Endothelial cell of umbilical vein (primary cell): ENCODE measurements around the gene PRKAG2. TPM values are rescaled to one million over a fixed set of nuclear protein-coding genes. Genes with fewer than 3 reads are reported as not detected.

Experiments used
- BruUV-seq: library from RNA; stranded (reverse); fragments of 400-500 nt; replicated peaks from 2 replicates; lab custom pipeline; 2021; lab: Mats Ljungman, UMichigan
- CTCF ChIA-PET: fragments of 300-600, 350-600 bp; sonication (Branson Sonifier 250); formaldehyde crosslinking; loops from one replicate; lab custom pipeline; 2021; ENCODE audit warnings: antibody characterized with exemption, inconsistent platforms; lab: Charles Lee
- POLR2A ChIA-PET: fragments of 300-600, 350-600 bp; sonication (Branson Sonifier 250); formaldehyde crosslinking; loops from one replicate; lab custom pipeline; 2021; ENCODE audit warnings: antibody characterized with exemption, inconsistent platforms; lab: Charles Lee
- DNase-seq: peaks from one replicate; pipeline ENCODE4 v3.0.0-alpha.2; 2011; ENCODE audit warnings: low read depth, low spot score
- FAIRE-seq: peaks from 2 replicates; lab custom pipeline; 2011; peaks lifted over from hg19 to GRCh38; lab: Jason Lieb, UNC
- H2AFZ ChIP-seq: 2 replicates; pipeline ENCODE4 v1.6.0; 2012; ENCODE audit warnings: low read depth, low read length, control low read depth, inconsistent platforms
- H3K27ac ChIP-seq: 2 replicates; pipeline ENCODE4 v1.5.1; 2011; ENCODE audit warnings: low read depth, mild to moderate bottlenecking, control low read depth, low read length, moderate library complexity; ENCODE audit not compliant: insufficient read depth
- H3K27me3 ChIP-seq, 2 experiments: 2 replicates each; pipeline versions ENCODE4 v1.6.0 to v1.6.1; 2011; ENCODE audit warnings: low read length in 2 of 2, mixed read lengths in 1 of 2; ENCODE audit not compliant: control insufficient read depth in 2 of 2, insufficient read depth in 2 of 2
- H3K36me3 ChIP-seq, 2 experiments: 2 replicates in 1 of 2; 3 replicates in 1 of 2; pipeline ENCODE4 v1.5.1; 2011; ENCODE audit warnings: low read length in 2 of 2, mild to moderate bottlenecking in 1 of 2, moderate library complexity in 1 of 2; ENCODE audit not compliant: control insufficient read depth in 2 of 2, insufficient read depth in 2 of 2; ENCODE audit errors: extremely low read depth in 1 of 2
- H3K4me1 ChIP-seq: 3 replicates; pipeline ENCODE4 v1.5.1; 2011; ENCODE audit warnings: mild to moderate bottlenecking, low read length; ENCODE audit not compliant: control insufficient read depth, insufficient read depth; ENCODE audit errors: extremely low read depth
- H3K4me2 ChIP-seq: 2 replicates; pipeline ENCODE4 v1.6.1; 2011; ENCODE audit warnings: low read length, control low read depth, mixed read lengths; ENCODE audit not compliant: insufficient read depth
- H3K4me3 ChIP-seq, 3 experiments: fragments of 200-600 bp in 1 of 3; sonication (generic), shearing (Covaris generic) in 1 of 3; replicated peaks in 1 of 3; 2 replicates each; pipeline ENCODE4 v1.5.1; 2011 to 2016; ENCODE audit warnings: control low read depth in 3 of 3, low read length in 3 of 3, mild to moderate bottlenecking in 2 of 3, inconsistent platforms in 1 of 3, low read depth in 1 of 3, moderate library complexity in 1 of 3; ENCODE audit not compliant: insufficient read depth in 1 of 3
- H3K79me2 ChIP-seq: 2 replicates; pipeline ENCODE4 v1.6.0; 2012; ENCODE audit warnings: low read length, inconsistent platforms; ENCODE audit not compliant: control insufficient read depth, insufficient read depth
- H3K9ac ChIP-seq: replicated peaks from 2 replicates; pipeline ENCODE3; 2011; ENCODE audit warnings: low read length, control low read depth; ENCODE audit not compliant: insufficient read depth; ENCODE audit errors: extremely low read depth
- H3K9me1 ChIP-seq: replicated peaks from 3 replicates; pipeline ENCODE4 v1.6.0; 2011; ENCODE audit warnings: mild to moderate bottlenecking, low read length; ENCODE audit not compliant: control insufficient read depth, insufficient read depth; ENCODE audit errors: extremely low read depth
- H3K9me3 ChIP-seq: replicated peaks from 2 replicates; pipeline ENCODE4 v1.5.1; 2012; ENCODE audit warnings: low read length, inconsistent platforms; ENCODE audit not compliant: control insufficient read depth, insufficient read depth
- H4K20me1 ChIP-seq: replicated peaks from 2 replicates; pipeline ENCODE3; 2011; ENCODE audit warnings: mild to moderate bottlenecking, low read length; ENCODE audit not compliant: control insufficient read depth, insufficient read depth; ENCODE audit errors: extremely low read depth
- CTCF ChIP-seq, 2 donors: IDR thresholded peaks; 1 replicate in 1 of 2; 2 replicates in 1 of 2; pipeline ENCODE4 v1.5.1; 2011; ENCODE audit warnings: low read length in 2 of 2, mild to moderate bottlenecking in 2 of 2, moderate library complexity in 2 of 2, control low read depth in 1 of 2, inconsistent platforms in 1 of 2, low read depth in 1 of 2; ENCODE audit not compliant: insufficient read depth in 1 of 2; ENCODE audit errors: extremely low read depth in 1 of 2
- EZH2 ChIP-seq: IDR thresholded peaks from 2 replicates; pipeline ENCODE4 v1.6.1; 2012; ENCODE audit warnings: borderline replicate concordance, low read depth, mild to moderate bottlenecking, moderate library complexity, low read length, inconsistent platforms; ENCODE audit not compliant: severe bottlenecking
- FOS ChIP-seq: IDR thresholded peaks from 2 replicates; pipeline ENCODE4 v1.6.1; 2011; ENCODE audit warnings: mild to moderate bottlenecking, low read length, moderate library complexity, borderline replicate concordance; ENCODE audit not compliant: insufficient read depth
- GATA2 ChIP-seq: IDR thresholded peaks from 2 replicates; pipeline ENCODE4 v1.7.0; 2011; ENCODE audit warnings: low read depth, mild to moderate bottlenecking, moderate library complexity, mixed read lengths, low read length; ENCODE audit not compliant: insufficient read length, insufficient read depth
- JUN ChIP-seq: IDR thresholded peaks from 2 replicates; pipeline ENCODE4 v1.6.1; 2011; ENCODE audit warnings: borderline replicate concordance, low read depth; ENCODE audit not compliant: insufficient read length, insufficient read depth
- MAX ChIP-seq: IDR thresholded peaks from 2 replicates; pipeline ENCODE4 v1.6.1; 2011; ENCODE audit not compliant: insufficient read depth, insufficient read length
- MYC ChIP-seq: IDR thresholded peaks from one replicate; pipeline ENCODE4 v1.6.1; 2011; ENCODE audit warnings: mild to moderate bottlenecking, low read depth, low read length
- POLR2AphosphoS5 ChIP-seq: IDR thresholded peaks from 2 replicates; pipeline ENCODE4 v1.6.1; 2012; ENCODE audit warnings: low read depth, mild to moderate bottlenecking, control low read depth, low read length, moderate library complexity; ENCODE audit not compliant: insufficient read depth
- dilution Hi-C: fragments of 300-500 bp; cut with MboI; formaldehyde crosslinking; loops from one replicate; pipeline ENCODE4 v1.15.0; 2019; ENCODE audit warnings: low sequenced_read_pairs; ENCODE audit not compliant: extremely low pct_ligation_motif_present
- intact Hi-C: fragments of 100-400 bp; cut with micrococcal nuclease; formaldehyde crosslinking; loops from one replicate; pipeline ENCODE4 v1.10.0; 2022
- polyA plus RNA-seq, 4 experiments: library from polyadenylated mRNA; depleted of rRNA in 3 of 4; stranded (reverse) in 3 of 4; unstranded in 1 of 4; fragments of >200 nt; gene quantifications; 2 replicates each; pipeline versions ENCODE4 v1.2.1 to v1.2.3, GENCODE V29; 2011 to 2012; ENCODE audit warnings: missing spikeins in 1 of 4
- total RNA-seq: library from RNA; stranded (reverse); gene quantifications from 2 replicates; pipeline ENCODE4 v1.2.3, GENCODE V29; 2021

Gene PRKAG2
- total and polyA plus RNA-seq, 2 donors (not counting 3 experiments of a cell fraction or from before 2014, with no cell fraction given) = 19.3 to 51.5 TPM

- no TSS peak for BruUV-seq
- CTCF ChIA-PET = interaction anchor here (0.6 to 2.3 kb wide), 9 partner anchors 9 to 168 kb away, joined by 3 to 23 read pairs (median 4); no protein-coding TSS in a partner anchor
- Histone ChIP-seq H3K9ac (no peak overlapping the region), H3K9me3 (no peaks in the 10 kb centered on the region), H3K9me1 (no peaks in the 10 kb centered on the region), H4K20me1 (no peaks in the 10 kb centered on the region), H3K4me2 (no peak overlapping the region), H3K4me1 (peaks cover 34% of the 10 kb centered on the region), H3K27ac (peak overlapping the region; percentile 36), H2AFZ (no peak overlapping the region), H3K36me3 (peaks cover 0 to 2% of the 10 kb centered on the region in 2 experiments), H3K79me2 (peaks cover 31% of the 10 kb centered on the region), H3K4me3 (no peak overlapping the region), H3K27me3 (no peaks in the 10 kb centered on the region)
- intact Hi-C loops = loop anchor here (2.0 to 5.0 kb wide), 2 partner anchors 72 to 95 kb away; no protein-coding TSS in a partner anchor
- DNase-seq (no peak), FAIRE-seq (no peak)
- dilution Hi-C loops = no loop called here
- TF ChIP-seq JUN = no peak
- no peak for TF ChIP-seq CTCF (IDR thresholded peaks at IDR 0.05; ENCODE audit: extremely low read depth in 1 of 2, insufficient read depth in 1 of 2, low read depth in 1 of 2, low read length in 2 of 2)
- no peak for TF ChIP-seq MAX
- POLR2A ChIA-PET = interaction anchor here (0.6 kb wide), 1 partner anchor 530 kb away, joined by 3 read pairs; no protein-coding TSS in a partner anchor
Measured at GRCh38 chr7:151592330-151592729, 284.6 kb downstream of the PRKAG2 start.

DNA sequence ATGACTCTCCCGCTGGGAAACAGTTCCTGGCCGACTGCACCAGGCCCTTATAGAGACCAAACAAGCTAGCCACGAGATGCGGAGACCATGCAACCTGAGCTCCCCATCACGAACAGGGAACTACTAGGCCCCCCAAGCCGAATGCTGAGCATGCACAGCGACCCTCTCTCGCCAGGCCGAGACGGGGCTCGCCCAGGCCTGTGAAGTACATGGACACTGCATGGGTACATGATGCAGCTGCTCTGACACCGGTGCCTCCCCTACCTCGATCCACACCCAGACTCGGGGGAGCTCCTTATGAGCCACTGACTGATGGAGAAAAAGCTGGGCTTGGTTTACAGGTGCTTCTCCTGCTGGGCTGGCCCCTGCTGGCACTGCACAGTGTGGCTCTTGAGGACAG lies 285.0 kb downstream of the PRKAG2 start:
- DNase-seq (no peak), FAIRE-seq (no peak)
- Histone ChIP-seq H3K4me3 (no peak overlapping the region), H3K9ac (no peak overlapping the region), H3K27ac (no peak overlapping the region), H3K9me1 (no peaks in the 10 kb centered on the region), H3K4me1 (peaks cover 35% of the 10 kb centered on the region), H3K4me2 (no peak overlapping the region), H3K36me3 (peaks cover 0 to 2% of the 10 kb centered on the region in 2 experiments), H4K20me1 (no peaks in the 10 kb centered on the region), H3K9me3 (no peaks in the 10 kb centered on the region), H2AFZ (no peak overlapping the region), H3K79me2 (peaks cover 28% of the 10 kb centered on the region), H3K27me3 (no peaks in the 10 kb centered on the region)
- intact Hi-C loops (loop anchor here (2.0 to 5.0 kb wide), 2 partner anchors 71 to 95 kb away; no protein-coding TSS in a partner anchor), dilution Hi-C loops (no loop called here)
- ChIA-PET CTCF (interaction anchor here (1.6 to 2.3 kb wide), 3 partner anchors 9 to 162 kb away, joined by 5 to 23 read pairs (median 6); no protein-coding TSS in a partner anchor), POLR2A (no interaction called here)
- TF ChIP-seq CTCF (IDR thresholded peaks at IDR 0.05; ENCODE audit: extremely low read depth in 1 of 2, insufficient read depth in 1 of 2, low read depth in 1 of 2, low read length in 2 of 2) (no peak), JUN (no peak), GATA2 (no peak), FOS (no peak), MYC (no peak), EZH2 (no peak), POLR2AphosphoS5 (no peak)
- BruUV-seq = no TSS peak
